GM12801 (cell line): Measurements from ENCODE around the gene METTL16.

ENCODE experiments used
- CTCF ChIP-seq: IDR thresholded peaks from one replicate; pipeline ENCODE4 v1.5.1; 2011; ENCODE audit warnings: control low read depth; ENCODE audit not compliant: insufficient read length; ENCODE audit errors: extremely low read depth

The METTL16 gene

GRCh38 chr17:2483084-2483483, 28.6 kb downstream of the METTL16 start:
- no peak for TF ChIP-seq CTCF

- TF ChIP-seq CTCF, result no peak
Observed at GRCh38 chr17:2482218-2482617, 29.5 kb downstream of the METTL16 start.

GRCh38 chr17:2481760-2482159, 29.9 kb downstream of the METTL16 start:
- no peak for TF ChIP-seq CTCF

- no peak for TF ChIP-seq CTCF
Observed at GRCh38 chr17:2478458-2478857, 33.2 kb downstream of the METTL16 start.

GRCh38 chr17:2475056-2475455, 36.6 kb downstream of the METTL16 start:
- no peak for TF ChIP-seq CTCF

GRCh38 chr17:2474371-2474770, 37.3 kb downstream of the METTL16 start:
- no peak for TF ChIP-seq CTCF

- TF ChIP-seq CTCF, result no peak
Observed at GRCh38 chr17:2468270-2468669, 43.4 kb downstream of the METTL16 start.

- TF ChIP-seq CTCF, result no peak
Observed at GRCh38 chr17:2466931-2467330, 44.8 kb downstream of the METTL16 start.
